Renal cortical epithelial cell (primary cell): ENCODE data around the gene ALDH1A1. TPM values are rescaled to one million over a fixed set of nuclear protein-coding genes. Genes with fewer than 3 reads are reported as not detected.

Experiments used
- DNase-seq: peaks from one replicate; pipeline ENCODE4 v3.0.0-alpha.2; 2011; ENCODE audit warnings: low read depth
- total RNA-seq: library from RNA; depleted of rRNA; stranded (reverse); fragments of >200 nt; gene quantifications from 2 replicates; pipeline ENCODE4 v1.2.3, GENCODE V29; 2014

ALDH1A1 gene
- total RNA-seq = 7.3 and 164 TPM in 2 replicates

DNA sequence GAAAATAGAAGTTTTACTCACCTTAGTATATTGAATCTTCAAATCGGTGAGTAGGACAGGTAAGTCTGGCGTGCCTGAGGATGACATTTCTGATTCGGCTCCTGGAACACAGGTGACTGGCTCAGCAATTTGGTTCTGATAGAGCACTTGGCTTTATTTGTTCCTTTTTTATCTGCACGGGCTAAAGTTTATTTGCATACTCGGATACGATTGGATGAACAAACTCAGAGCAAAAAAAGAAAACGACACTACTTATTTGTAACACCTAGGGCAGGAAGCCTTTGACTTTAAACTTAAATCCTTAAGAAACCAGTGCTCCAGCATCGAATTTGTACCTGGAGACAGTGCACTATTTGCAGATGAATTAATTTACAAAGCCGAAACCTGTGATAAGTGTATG is at the start of gene ALDH1A1:
Gene ALDH1A1, minus strand, starts transcription at position 140 of the 400 bp plus-strand sequence. Its CDS starts 53 bp downstream, at position 87.
- peak; percentile 81 for DNase-seq

DNA sequence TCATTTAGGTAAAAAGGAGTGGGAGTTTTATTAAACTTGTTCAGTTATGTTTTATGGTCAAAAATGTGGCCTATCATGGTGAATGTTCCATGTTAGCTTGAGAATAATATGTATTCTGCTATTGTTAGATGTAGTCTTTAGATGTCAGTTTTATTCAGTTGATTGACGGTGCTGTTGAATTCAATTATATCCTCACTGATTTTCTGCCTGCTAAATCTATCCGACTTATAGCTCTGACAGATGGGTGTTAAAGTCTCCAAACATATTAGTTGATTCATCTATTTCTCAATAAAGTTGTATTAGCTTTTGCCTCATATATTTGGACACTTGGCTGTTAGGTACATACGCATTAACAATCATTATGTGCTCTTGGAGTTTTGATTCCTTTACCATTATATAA is 49.0 kb upstream of the ALDH1A1 start:
- no peak for DNase-seq

DNA sequence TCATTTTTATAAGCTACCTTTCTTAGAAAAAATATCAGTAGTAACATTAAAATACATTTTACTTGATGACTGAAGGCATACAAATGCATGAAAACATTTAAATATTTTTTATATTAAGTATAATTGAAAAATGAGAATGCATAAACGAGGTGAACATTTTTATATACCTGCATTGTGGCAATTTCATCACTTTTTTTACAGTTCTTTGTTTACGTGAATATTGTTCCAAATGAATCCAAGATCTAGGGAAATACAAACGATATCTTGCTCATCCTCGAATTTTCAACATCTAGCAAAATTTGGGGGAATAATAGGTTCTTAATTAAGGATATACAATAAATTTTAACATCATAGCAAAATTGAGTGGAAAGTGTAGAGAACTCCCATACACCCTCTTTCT is 45.5 kb upstream of the ALDH1A1 start:
- DNase-seq = no peak

DNA sequence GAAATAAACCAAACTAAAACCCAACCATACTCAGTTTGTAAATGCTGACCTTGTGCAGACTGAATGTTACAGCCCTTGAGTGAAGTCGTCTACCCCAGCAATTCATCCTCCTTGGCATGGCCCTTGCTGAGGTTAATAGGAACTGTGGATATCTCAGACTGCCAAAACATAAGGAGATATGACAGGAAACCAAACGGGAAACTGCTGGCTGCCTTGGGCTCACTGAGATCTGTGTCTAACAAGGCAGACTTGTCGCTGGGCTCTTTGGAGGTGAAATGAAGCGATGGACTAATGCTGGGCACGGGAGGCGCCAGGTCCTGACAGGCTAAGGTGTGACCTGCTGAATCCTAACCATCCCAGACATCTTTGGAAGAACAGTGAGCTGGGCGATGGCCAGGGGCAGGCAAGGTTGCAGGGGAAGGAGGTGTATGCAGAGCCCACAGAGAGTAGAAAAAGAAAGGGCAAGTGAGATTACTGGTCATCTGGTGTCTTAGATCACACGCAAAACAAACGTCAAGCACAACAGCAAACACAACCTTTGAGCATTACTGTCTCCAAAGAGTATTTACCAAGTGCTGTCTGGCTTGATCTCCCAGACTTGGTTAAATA is 44.6 kb upstream of the ALDH1A1 start:
- no peak for DNase-seq

DNA sequence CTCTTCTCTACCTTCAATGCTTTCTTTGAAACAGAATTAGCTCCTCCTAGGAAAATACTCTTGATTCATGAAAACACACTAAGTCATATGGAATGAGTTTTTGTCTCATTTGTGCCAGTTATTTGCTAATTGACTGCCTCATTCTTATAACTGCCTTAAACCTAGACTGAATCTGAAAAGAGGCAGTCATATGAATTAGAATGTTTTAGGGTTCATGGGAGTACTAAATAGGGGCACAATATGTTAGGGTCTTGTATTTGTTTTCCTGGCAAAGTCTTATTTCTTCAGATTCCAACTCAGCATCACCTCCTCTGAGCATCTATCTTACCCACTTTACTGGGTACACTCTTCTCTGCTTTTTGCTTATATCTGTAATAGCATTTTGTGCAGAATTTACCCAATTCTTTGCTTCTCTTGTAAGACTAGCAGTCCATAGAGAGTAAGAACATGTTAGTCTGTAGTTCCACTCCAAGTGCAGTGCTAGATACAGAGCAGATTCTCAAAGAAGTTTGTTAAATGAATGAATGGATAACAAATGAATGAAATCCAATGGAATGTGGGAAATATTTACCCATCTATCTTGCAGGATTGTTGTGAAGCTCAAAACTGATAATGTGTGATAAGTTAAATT is 43.9 kb upstream of the ALDH1A1 start:
- DNase-seq = no peak

DNA sequence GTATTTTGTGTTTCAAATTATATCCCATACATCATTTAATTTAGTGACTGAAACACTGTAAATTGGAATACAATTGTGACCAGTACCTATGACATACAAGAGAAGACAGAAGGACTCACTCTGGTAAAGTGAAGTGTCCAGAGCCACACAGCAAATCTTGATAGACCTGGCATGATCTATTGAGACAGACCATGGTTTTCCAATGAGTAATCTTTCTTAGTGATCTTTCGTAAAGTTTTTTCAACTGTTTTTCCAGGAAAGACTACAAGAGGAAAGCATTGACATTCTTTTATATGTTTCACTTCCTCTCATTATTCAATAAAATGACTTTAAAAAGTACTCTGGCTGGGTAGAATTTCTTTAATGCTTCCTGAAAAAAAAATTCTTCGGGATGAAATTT is 43.3 kb upstream of the ALDH1A1 start:
- DNase-seq = peak; percentile 9

DNA sequence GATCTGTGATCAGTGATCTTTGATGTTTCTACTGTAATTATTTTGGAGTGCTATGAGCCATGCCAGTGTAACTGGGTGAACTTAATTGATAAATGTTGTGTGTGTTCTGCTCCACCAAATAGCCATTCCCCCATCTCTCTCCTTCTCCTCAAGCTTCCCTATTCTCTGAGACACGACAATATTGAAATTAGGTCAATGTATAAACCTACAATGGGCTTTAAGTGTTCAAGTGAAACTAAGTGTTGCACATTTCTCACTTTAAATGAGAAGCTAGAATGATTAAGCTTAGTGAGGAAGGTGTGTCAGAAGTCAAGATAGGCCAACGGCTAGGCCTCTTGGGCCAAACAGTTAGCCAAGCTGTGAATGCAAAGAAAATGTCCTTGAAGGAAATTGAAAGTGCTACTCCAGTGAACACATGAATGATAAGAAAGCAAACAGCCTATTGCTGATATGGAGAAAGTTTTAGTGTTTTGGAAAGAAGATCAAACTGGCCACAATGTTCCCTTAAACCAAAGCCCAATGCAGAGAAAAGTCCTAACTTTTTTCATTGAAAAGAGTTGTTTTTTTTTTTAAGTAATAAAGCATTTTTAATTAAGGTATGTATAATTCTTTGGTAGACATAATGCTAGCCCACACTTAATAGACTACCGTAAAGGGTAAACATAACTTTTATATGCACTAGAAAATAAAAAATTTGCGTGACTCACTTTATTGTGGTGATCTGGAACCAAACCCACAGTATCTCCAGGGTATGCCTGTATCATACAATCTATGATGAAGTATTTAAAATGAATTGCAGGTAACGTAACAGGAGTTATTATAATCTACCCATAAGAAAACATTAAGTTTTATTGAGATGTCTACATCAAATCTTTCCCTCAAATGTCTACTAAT is 42.5 kb upstream of the ALDH1A1 start:
- no peak for DNase-seq

DNA sequence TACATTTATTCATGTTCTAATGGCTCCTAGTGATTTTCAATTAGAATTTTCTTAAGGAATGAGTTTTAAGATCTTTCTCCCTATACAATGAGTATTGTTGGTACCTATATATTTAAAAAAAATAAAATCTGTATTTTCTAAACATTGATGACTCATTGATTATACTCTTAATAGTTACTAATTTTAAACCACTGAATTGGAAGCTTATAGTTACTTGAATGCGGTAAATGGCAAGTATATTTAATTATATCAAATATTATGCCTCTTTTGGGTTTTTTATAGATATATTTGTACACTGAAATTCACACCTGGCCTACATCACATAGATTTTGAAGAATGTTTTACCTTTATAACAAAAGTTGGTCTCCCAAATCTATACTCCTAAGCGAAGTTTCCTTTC is 38.9 kb upstream of the ALDH1A1 start:
- no peak for DNase-seq

DNA sequence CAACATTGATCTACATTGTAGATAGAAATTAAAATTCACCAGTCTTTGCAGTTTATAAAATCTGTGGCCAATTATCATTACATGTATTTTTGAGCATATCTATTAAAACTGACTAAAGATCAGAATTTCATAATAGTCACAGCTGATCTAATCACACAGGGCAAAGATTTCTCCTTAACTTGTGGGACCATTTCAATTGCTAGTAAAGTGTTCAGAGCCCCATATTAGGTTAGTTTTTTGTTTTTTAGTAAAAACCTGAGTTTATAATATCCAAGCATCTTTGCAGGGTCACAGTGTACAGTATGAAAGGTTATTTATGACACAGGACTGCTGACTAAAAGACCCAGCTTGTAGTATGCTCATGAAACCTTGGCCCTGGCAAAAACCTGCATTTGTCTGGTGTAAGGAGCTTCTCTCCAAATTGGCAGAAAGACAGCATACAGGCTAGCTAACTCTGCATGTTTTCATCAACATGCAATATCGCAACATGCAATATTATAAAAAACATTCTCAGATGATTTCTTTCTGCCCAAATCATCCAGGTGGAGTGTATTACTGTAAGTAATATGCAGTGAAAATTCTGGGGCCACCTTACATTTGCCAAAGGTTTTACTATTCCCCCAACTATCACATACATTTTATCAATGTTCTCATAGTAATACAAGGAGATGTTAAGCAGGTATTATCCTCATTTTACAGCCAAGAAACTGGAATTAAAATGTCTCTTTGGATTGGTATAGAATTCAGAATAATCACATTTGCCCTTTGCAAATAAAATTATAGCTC is 37.7 kb upstream of the ALDH1A1 start:
- DNase-seq = no peak

DNA sequence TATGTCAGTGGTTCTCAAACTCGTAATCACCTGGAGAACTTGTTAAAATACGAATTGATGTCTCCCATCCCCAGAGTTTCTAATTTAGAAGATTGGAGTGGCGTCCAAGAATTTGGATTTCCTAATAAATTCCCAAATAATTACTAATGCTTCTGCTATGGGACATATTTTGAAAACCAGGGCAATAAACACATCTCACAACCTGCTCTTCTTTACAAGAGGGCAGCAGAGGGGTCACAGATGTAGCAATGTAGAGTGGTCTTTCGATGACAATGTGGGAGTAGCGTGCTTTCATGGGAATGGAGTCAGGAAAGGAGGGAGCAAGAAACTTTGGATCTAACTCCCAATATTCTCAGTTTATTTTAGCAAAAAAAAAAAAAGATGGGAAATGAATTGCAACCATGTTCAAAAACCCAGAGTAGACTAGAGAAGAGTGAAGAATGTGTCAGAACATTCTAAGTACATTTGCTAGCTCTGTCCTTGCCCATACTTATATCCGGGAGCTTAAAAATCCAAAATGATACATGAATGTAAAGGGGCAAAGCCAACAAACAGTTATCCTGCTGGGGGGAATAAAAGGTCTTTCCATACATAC is 33.8 kb upstream of the ALDH1A1 start:
- DNase-seq = no peak

DNA sequence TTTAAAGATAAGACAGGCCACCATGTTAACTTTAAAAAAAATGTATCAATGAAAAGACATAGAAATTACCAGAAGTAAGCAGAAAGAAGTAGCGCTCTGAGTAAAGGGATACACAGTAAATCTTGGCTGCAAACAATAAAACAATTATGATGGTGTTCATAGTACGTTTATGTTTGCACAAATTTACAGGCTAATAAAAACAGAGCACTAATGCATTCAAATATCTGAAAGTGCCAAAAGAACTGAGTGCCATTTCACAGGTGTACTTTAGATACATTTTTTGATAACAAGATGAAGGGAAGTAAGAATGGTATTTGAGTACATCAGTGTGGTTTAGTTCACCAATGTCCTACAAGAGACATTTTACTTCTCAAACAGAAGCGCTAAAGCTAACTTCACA is 32.9 kb upstream of the ALDH1A1 start:
- DNase-seq = no peak

DNA sequence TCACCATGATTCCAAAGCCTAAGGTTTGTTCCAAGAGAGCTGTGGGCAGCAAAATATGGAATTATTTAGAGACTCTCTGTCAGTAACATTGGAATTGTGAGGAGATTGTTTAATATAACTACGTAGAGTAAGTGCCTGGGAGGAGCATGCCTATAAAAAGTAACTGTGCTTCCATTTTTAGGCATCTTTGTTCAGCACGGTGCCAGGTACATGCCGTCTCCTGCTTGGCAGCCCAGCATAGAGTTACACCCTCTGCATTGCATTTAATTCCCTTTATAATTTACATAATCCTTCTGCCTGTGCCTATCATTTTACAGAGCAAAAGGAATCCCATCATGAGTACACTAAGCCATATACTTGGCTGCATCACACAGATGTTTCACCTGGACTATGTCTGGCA is 32.1 kb upstream of the ALDH1A1 start:
- no peak for DNase-seq

DNA sequence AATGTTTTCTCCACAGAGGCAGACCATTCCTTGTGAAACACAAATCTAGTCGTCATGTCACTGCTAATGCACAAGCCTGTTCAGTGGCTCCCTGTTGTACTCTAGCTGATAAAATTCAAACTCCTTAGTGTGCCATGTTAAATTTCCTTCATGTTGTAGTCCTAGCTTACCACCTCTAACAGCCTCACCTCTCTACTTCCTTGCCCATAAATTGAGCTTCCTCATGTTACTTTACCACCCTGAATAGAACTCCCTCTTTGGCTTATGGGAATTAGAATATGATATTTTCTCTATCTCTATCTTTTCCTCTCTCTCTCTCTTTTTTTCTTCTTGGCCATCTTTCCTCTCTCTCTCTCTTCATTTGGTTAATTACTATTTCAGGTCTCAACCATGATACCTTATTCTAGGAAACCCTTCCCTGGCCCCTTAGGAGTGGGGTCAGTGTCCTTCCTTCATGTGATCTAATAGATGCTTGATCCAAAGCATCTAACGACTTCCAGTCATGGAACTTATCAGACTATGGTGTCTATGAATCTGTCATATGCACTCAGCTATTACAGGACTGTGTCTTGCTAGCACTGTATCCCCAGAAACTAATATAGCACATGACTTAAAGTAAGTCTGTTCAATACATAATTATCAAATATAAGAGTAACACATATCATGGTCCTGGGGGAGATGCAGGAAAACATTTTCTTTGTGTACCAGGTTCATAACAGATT is 31.5 kb upstream of the ALDH1A1 start:
- no peak for DNase-seq

DNA sequence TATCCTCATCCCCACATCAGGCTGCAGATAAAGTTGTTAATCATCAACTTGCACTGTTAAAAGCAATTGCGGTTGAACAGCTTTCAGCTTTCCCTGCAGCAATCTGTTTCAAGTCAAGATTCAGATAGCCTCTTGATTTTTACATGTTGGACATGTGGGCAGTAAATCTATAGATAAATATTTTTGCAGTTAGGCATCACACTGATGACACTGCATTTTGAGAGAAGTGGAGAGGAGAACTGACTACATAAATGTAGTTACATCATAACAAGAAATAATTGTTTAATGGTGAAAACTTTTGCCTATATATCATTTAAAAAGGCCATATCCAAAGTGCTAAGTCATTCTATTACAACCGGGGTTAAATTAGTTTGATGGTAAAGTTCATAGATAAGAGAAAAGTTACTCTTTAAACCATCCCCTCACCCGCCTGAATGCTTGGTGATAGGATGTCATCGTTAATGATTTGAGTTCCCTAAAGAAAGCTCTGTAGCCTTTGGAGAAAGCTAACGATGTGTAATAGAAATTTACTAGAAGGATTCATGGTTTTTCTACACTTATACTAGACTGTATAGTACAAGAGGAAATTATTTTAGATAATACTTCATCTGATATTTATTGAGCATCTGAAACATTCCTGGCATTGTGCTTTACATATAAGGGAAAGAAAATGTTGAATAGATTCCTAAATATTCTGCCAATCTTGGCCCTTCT is 30.8 kb upstream of the ALDH1A1 start:
- peak; percentile 68 for DNase-seq

DNA sequence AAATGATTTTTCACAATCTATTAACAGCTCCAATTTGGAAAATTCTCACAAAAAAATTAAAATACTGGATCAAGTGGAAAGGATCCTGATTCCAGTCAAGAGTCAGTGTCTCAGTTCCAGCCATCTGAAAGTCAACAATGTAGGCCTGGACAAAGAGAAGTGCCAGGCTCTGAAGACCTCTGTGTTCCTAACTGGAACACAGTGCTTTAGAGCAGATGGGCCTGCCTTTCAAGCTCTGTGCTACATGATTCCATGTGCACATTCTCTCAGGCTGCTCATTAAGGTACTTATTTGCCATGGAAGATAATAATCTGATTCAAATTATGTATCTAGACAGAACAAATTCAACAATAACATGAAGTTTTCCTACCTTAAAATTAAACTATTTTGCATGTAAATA is 30.2 kb upstream of the ALDH1A1 start:
- DNase-seq = no peak

DNA sequence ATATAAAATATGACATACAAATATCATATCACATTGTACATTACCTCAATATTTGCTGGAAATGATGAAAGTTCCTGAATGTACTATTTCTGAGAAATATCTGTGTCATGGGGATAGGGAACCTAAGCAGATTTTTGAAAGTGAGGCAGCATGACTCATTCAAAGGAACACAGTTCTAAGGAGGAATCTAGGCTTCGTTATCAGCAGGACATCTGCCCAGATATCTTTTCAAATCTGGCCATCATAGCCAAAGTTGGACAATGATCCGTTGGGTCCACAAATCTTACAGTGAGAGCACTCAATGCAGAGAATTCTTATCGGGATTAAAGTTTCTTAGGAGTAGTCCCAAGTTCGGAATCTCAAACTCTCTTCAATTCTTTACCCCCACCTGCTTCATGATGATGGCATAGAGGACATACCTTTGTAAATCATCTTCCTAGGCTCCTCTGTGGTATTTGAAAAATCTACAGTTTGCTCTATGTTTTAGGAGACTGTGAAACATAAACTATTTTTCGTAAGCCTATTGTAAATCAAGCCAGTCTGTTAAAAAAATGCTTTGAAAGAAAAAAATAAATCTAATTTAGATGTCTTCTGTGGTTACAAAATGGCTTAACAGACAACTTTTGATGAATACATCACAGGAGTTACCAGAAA is 29.4 kb upstream of the ALDH1A1 start:
- DNase-seq = peak; percentile 35

DNA sequence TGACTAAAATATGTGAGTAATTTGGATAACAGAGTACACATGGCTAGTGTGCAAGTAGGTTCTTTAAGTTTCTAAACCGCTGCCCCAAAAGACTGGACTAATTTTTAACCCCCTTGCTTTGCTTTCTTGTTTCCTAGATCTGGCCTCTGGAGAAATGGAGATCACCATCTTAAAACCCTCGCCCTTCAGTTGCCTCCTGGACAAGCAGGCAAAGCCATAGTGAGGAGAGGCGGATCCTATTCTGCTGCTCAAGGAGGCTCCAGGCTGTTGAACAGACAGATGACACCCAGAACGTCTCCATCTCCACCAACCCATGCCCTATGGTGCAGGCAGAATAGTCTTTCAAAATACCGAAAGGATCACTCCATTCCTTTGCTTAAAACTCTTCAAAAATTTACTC is 28.6 kb upstream of the ALDH1A1 start:
- DNase-seq = no peak

DNA sequence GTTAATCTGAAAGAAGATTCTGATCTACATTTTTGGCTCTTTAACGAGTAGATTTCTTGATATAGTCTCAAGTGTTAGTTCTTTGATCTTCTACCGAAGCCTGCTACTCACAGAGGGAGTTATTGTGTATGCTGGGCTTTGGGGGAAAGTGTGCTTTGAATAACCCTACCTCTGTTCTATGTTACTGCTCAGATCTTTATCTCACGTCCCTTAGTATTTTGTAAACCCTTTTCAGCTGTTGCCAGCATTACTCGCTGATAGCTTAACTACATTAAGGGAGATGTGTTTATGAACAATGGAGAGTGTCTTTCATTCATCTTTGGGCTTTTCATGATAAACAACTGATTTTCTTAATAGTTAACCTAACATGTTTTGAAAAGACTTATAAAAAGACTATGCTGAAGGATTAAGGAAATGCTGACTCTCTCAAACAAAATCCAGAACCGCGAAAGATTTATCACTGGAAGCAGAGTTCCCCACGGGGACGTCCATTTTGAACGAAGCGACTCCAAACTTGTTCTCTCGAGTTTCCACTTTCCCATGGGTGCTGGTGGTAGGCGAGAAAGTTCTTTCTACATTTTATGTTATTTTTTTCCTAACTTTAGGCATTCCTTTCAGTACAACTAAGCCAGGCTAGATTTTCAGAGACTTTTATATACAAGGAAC is 27.9 kb upstream of the ALDH1A1 start:
- no peak for DNase-seq

DNA sequence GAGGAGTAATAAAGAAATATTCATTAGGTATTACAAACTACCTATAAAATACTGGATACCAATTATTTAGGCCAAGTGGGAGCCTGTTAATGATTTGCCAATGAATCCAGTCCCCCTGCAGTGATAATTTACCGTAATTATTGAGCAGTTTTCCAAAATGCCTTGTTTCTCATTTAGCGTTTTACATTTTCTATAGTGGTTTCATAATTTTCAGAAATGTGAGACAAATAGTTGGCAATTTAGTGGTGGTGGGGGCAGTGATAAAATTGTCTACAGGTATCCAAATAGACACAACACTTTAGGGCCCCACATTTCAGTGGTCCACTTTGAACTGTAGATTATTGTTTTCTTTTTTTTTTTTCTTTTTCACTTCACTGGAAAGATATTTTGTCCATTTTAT is 27.3 kb upstream of the ALDH1A1 start:
- no peak for DNase-seq
